HG03442 (cell line): ENCODE results near the gene ABCA7.

Source experiments
- ATAC-seq: cut with Tn5 transposase; IDR thresholded peaks from one replicate; pipeline ENCODE4 v1.9.1; 2021; ENCODE audit warnings: mild to moderate bottlenecking, moderate library complexity; ENCODE audit not compliant: unreplicated experiment

Gene ABCA7

GRCh38 chr19:1070931-1071791, 31.3 kb downstream of the ABCA7 start:
- ATAC-seq: no peak

GRCh38 chr19:1072371-1073015, 32.6 kb downstream of the ABCA7 start:
- no peak for ATAC-seq

GRCh38 chr19:1073063-1073955, 33.4 kb downstream of the ABCA7 start:
- ATAC-seq: no peak

- no peak for ATAC-seq
Measured at GRCh38 chr19:1073956-1074517, 34.1 kb downstream of the ABCA7 start.

GRCh38 chr19:1074544-1075283, 34.8 kb downstream of the ABCA7 start:
- peak; percentile 46 for ATAC-seq

- no peak for ATAC-seq
Measured at GRCh38 chr19:1076046-1076386, 36.1 kb downstream of the ABCA7 start.

GRCh38 chr19:1076951-1077350, 37.0 kb downstream of the ABCA7 start:
- peak; percentile 58 for ATAC-seq

GRCh38 chr19:1079566-1080111, 39.7 kb downstream of the ABCA7 start:
- ATAC-seq: no peak

- ATAC-seq: no peak
Measured at GRCh38 chr19:1080360-1081161, 40.7 kb downstream of the ABCA7 start.

- no peak for ATAC-seq
Measured at GRCh38 chr19:1081301-1082164, 41.6 kb downstream of the ABCA7 start.

- no peak for ATAC-seq
Measured at GRCh38 chr19:1082165-1082927, 42.4 kb downstream of the ABCA7 start.

- no peak for ATAC-seq
Measured at GRCh38 chr19:1082928-1083816, 43.3 kb downstream of the ABCA7 start.

- ATAC-seq: no peak
Measured at GRCh38 chr19:1084024-1084868, 44.3 kb downstream of the ABCA7 start.

GRCh38 chr19:1085053-1085658, 45.2 kb downstream of the ABCA7 start:
- no peak for ATAC-seq

- ATAC-seq: no peak
Measured at GRCh38 chr19:1085676-1086442, 46.0 kb downstream of the ABCA7 start.
